ENCODE measurements around the gene PLA2G1B.

DNA sequence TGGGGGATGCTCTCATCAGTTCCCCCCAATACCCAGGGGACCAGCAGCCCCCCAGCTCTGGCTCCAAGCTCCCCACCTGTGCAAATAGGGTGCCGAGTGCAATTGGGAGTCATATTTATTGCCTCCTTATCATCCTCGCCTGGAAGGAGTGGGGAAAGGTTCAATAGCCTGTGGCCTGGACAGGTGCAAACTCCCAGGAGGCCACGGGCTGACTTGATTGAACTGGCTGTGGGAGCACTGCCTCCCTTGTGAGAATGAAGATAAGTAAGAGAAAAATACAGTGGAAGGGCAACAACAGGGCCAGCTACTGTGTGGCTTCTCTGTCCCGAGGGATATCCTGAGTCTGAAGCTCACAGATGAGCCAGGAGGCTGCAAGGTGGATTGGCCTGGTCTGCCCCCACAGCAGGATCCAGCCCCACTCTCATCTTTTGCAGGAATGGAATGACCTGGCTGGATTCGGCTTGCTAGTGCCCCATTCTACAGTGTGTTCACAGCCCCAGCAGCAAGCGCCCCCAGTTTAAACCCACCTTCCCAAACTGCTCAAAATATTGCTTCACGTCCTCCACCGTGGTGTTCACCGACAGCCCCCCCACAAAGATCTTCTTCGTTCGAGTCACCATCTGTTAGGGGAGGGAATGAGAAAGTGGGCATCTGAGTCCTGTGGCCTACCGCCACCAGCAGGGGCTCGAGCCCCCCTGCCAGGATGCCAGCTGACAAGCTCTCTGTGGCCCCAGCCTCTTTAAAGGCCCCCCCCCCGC lies 35.1 kb upstream of the PLA2G1B start:
- TF ChIP-seq POLR2A (IDR thresholded peaks at IDR 0.05) (no peak), POLR2AphosphoS5 (IDR thresholded peaks at IDR 0.05) (no peak)
- TF ChIP-seq, protein P1, sequence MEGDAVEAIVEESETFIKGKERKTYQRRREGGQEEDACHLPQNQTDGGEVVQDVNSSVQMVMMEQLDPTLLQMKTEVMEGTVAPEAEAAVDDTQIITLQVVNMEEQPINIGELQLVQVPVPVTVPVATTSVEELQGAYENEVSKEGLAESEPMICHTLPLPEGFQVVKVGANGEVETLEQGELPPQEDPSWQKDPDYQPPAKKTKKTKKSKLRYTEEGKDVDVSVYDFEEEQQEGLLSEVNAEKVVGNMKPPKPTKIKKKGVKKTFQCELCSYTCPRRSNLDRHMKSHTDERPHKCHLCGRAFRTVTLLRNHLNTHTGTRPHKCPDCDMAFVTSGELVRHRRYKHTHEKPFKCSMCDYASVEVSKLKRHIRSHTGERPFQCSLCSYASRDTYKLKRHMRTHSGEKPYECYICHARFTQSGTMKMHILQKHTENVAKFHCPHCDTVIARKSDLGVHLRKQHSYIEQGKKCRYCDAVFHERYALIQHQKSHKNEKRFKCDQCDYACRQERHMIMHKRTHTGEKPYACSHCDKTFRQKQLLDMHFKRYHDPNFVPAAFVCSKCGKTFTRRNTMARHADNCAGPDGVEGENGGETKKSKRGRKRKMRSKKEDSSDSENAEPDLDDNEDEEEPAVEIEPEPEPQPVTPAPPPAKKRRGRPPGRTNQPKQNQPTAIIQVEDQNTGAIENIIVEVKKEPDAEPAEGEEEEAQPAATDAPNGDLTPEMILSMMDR (IDR thresholded peaks at IDR 0.05), result no peak

All from prostate gland (tissue), 2 donors.